ENCODE data around the gene IFT88.
"Not testable (repeated sequence)": the region's sequence is repeated elsewhere in the genome, so short reads cannot be mapped to it uniquely, and the experiment has no call there.

GRCh38 chr13:20681481-20681880 is 114.5 kb downstream of the IFT88 start:
- TF ChIP-seq, protein P1, sequence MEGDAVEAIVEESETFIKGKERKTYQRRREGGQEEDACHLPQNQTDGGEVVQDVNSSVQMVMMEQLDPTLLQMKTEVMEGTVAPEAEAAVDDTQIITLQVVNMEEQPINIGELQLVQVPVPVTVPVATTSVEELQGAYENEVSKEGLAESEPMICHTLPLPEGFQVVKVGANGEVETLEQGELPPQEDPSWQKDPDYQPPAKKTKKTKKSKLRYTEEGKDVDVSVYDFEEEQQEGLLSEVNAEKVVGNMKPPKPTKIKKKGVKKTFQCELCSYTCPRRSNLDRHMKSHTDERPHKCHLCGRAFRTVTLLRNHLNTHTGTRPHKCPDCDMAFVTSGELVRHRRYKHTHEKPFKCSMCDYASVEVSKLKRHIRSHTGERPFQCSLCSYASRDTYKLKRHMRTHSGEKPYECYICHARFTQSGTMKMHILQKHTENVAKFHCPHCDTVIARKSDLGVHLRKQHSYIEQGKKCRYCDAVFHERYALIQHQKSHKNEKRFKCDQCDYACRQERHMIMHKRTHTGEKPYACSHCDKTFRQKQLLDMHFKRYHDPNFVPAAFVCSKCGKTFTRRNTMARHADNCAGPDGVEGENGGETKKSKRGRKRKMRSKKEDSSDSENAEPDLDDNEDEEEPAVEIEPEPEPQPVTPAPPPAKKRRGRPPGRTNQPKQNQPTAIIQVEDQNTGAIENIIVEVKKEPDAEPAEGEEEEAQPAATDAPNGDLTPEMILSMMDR (IDR thresholded peaks at IDR 0.05; ENCODE audit: insufficient read depth, low read length, poor library complexity, severe bottlenecking) = not testable (repeated sequence)
- TF ChIP-seq EZH2phosphoT487 (conservative IDR thresholded peaks at IDR 0.05; ENCODE audit: low read length) = not testable (repeated sequence)

Measured in SU-DHL-6 (cell line).